Activated B cell treated with CpG ODN at 0.5 μM for 24 hours (primary cell): ENCODE results near the gene FAF2. TPM values are rescaled to one million over a fixed set of nuclear protein-coding genes. Genes with fewer than 3 reads are reported as not detected.

Experiments used
- ATAC-seq: fragments of 200-7000 bp; cut with Tn5 transposase; one replicate; pipeline ENCODE4 v1.10.0; 2021; ENCODE audit warnings: low read depth, mild to moderate bottlenecking, moderate library complexity
- CTCF ChIA-PET: fragments of 350-600 bp; sonication (Branson Sonifier 250); formaldehyde crosslinking; loops from one replicate; lab custom pipeline; 2021; ENCODE audit warnings: antibody characterized with exemption; lab: Charles Lee
- POLR2A ChIA-PET: fragments of 350-600 bp; sonication (Branson Sonifier 250); formaldehyde crosslinking; loops from one replicate; lab custom pipeline; 2021; ENCODE audit warnings: antibody characterized with exemption; lab: Charles Lee
- DNase-seq: peaks from one replicate; pipeline ENCODE4 v3.0.0; 2022
- H3K27ac Mint-ChIP-seq: one replicate; pipeline ENCODE4 v1.8.0; 2020; ENCODE audit warnings: mixed read lengths
- H3K27me3 Mint-ChIP-seq: one replicate; pipeline ENCODE4 v1.8.0; 2021; ENCODE audit warnings: mixed read lengths
- H3K36me3 Mint-ChIP-seq: one replicate; pipeline ENCODE4 v1.8.0; 2021; ENCODE audit warnings: low read depth, mixed read lengths
- H3K4me1 Mint-ChIP-seq: one replicate; pipeline ENCODE4 v1.8.0; 2021; ENCODE audit warnings: mixed read lengths
- H3K4me3 Mint-ChIP-seq: one replicate; pipeline ENCODE4 v1.8.0; 2020; ENCODE audit warnings: mild to moderate bottlenecking, mixed read lengths
- H3K9me3 Mint-ChIP-seq: one replicate; pipeline ENCODE4 v1.8.0; 2020; ENCODE audit warnings: mixed read lengths
- intact Hi-C: fragments of 100-400 bp; cut with micrococcal nuclease; formaldehyde crosslinking; loops from one replicate; pipeline ENCODE4 v1.15.1; 2024
- total RNA-seq: library from RNA; stranded (reverse); gene quantifications from 2 replicates; pipeline ENCODE4 v1.2.3, GENCODE V29; 2022
- TF ChIP-seq, protein P1 (sequence below): fragments of 200-600 bp; IDR thresholded peaks from one replicate; pipeline ENCODE4 v1.8.0; 2022; ENCODE audit warnings: antibody characterized with exemption, mild to moderate bottlenecking

The FAF2 gene
- total RNA-seq, 1 donor from 2014 or later, result 39.0 TPM

- ATAC-seq, result no peak
- intact Hi-C loops, result no loop called here
- Mint-ChIP-seq H3K27me3 (peaks cover 2% of the 10 kb centered on the region), H3K4me3 (peak overlapping the region; percentile 59), H3K4me1 (peaks cover 27% of the 10 kb centered on the region), H3K9me3 (no peaks in the 10 kb centered on the region), H3K36me3 (peaks cover 15% of the 10 kb centered on the region), H3K27ac (no peak overlapping the region)
- no peak for DNase-seq
- POLR2A ChIA-PET, result interaction anchor here (1.2 to 2.7 kb wide), 3 partner anchors 85 to 97 kb away, joined by 4 to 25 read pairs (median 6); partner anchors contain the start of genes KIAA1191 and RNF44
- CTCF ChIA-PET, result interaction anchor here (1.1 kb wide), 1 partner anchor 29 kb away, joined by 4 read pairs; no protein-coding TSS in a partner anchor
- TF ChIP-seq, protein P1, sequence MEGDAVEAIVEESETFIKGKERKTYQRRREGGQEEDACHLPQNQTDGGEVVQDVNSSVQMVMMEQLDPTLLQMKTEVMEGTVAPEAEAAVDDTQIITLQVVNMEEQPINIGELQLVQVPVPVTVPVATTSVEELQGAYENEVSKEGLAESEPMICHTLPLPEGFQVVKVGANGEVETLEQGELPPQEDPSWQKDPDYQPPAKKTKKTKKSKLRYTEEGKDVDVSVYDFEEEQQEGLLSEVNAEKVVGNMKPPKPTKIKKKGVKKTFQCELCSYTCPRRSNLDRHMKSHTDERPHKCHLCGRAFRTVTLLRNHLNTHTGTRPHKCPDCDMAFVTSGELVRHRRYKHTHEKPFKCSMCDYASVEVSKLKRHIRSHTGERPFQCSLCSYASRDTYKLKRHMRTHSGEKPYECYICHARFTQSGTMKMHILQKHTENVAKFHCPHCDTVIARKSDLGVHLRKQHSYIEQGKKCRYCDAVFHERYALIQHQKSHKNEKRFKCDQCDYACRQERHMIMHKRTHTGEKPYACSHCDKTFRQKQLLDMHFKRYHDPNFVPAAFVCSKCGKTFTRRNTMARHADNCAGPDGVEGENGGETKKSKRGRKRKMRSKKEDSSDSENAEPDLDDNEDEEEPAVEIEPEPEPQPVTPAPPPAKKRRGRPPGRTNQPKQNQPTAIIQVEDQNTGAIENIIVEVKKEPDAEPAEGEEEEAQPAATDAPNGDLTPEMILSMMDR, result no peak
Measured at GRCh38 chr5:176446028-176446665, 2.0 kb upstream of the FAF2 start.

DNA sequence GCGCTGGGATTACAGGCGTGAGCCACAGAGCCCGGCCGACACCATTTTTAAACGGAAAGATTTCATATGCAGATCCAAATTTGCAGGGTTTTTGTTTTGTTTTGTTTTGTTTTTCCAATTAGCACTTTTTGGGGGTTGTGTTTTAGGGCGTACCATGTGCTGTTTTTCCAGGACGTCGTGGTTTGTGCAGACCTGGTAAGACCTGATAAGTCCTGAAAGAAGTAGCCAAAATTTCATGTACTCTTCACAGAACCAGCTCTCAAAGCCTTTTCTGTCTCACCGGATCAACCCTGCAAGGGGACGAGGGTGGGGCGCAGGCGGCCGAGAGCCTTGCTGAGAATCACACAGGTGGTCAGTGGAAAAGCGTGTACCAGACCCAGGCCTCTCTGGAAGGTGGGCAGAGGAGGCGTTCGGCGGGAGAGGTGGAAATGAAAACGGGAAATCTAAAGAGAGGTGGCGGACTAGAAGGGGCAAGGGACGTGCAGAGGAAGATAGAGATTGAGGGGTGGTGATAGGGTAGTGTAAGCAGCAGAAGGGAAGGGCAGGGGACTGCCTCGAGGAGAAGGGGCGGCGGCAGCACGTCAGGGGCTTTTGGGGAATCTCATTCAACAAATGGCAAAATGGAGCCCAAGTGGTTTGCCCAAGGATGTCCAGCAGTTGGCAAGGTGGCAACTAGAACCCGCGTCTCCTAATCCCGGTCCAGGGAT, 1.1 kb upstream of the FAF2 start:
- peaks cover 29% of the 10 kb centered on the region for H3K4me1 Mint-ChIP-seq
- TF ChIP-seq, protein P1, result no peak
- peak overlapping the region; percentile 98 for H3K4me3 Mint-ChIP-seq
- peaks cover 17% of the 10 kb centered on the region for H3K36me3 Mint-ChIP-seq
- DNase-seq (no peak), ATAC-seq (no peak)
- peak overlapping the region; percentile 96 for H3K27ac Mint-ChIP-seq
- intact Hi-C loops, result no loop called here
- ChIA-PET CTCF (interaction anchor here (0.6 to 1.6 kb wide), 8 partner anchors 21 to 214 kb away, joined by 3 to 13 read pairs (median 3); partner anchors contain the start of gene TSPAN17), POLR2A (interaction anchor here (1.0 to 2.8 kb wide), 10 partner anchors 31 to 962 kb away, joined by 3 to 53 read pairs (median 8); partner anchors contain the start of genes CLTB, HIGD2A, KIAA1191 and NOP16)
- peaks cover 2% of the 10 kb centered on the region for H3K27me3 Mint-ChIP-seq
- H3K9me3 Mint-ChIP-seq, result no peaks in the 10 kb centered on the region

- Mint-ChIP-seq H3K36me3 (peaks cover 20% of the 10 kb centered on the region), H3K9me3 (no peaks in the 10 kb centered on the region), H3K4me1 (peaks cover 31% of the 10 kb centered on the region), H3K27me3 (peaks cover 2% of the 10 kb centered on the region), H3K27ac (peak overlapping the region; percentile 96), H3K4me3 (peak overlapping the region; percentile 98)
- ChIA-PET CTCF (interaction anchor here (0.6 to 1.6 kb wide), 8 partner anchors 21 to 213 kb away, joined by 3 to 13 read pairs (median 3); partner anchors contain the start of gene TSPAN17), POLR2A (interaction anchor here (0.8 to 2.8 kb wide), 10 partner anchors 19 to 961 kb away, joined by 3 to 53 read pairs (median 8); partner anchors contain the start of genes CLTB, HIGD2A, KIAA1191 and NOP16)
- intact Hi-C loops, result no loop called here
- TF ChIP-seq, protein P1, result no peak
- DNase-seq (no peak), ATAC-seq (peak; percentile 1)
Measured at GRCh38 chr5:176447591-176447977, 601 bp upstream of the FAF2 start.

- Mint-ChIP-seq H3K36me3 (peaks cover 38% of the 10 kb centered on the region), H3K9me3 (no peaks in the 10 kb centered on the region), H3K27ac (no peak overlapping the region), H3K4me1 (peaks cover 32% of the 10 kb centered on the region), H3K4me3 (no peak overlapping the region), H3K27me3 (peaks cover 2% of the 10 kb centered on the region)
- no peak for ATAC-seq
- POLR2A ChIA-PET, result interaction anchor here (0.7 kb wide), 1 partner anchor 23 kb away, joined by 3 read pairs; no protein-coding TSS in a partner anchor
- CTCF ChIA-PET, result no interaction called here
- no peak for DNase-seq
- intact Hi-C loops, result no loop called here
- TF ChIP-seq, protein P1, result no peak
Measured at GRCh38 chr5:176450077-176450476, 1.9 kb downstream of the FAF2 start.
